Effector memory CD4-positive, alpha-beta T cell (primary cell): ENCODE measurements around the gene AURKB.
"Not testable (repeated sequence)": the region's sequence is repeated elsewhere in the genome, so short reads cannot be mapped to it uniquely, and the experiment has no call there.

ENCODE experiments used
- DNase-seq, 3 donors: peaks; one replicate each; pipeline ENCODE4 v3.0.0-alpha.2; 2020
- H3K27ac ChIP-seq: 2 replicates; pipeline ENCODE4 v1.7.0; 2013; ENCODE audit warnings: mild to moderate bottlenecking, low read length, moderate library complexity; ENCODE audit not compliant: insufficient read depth, poor library complexity, severe bottlenecking
- H3K27me3 ChIP-seq: replicated peaks from 2 replicates; pipeline ENCODE4 v1.7.0; 2013; ENCODE audit warnings: mild to moderate bottlenecking, low read length; ENCODE audit not compliant: insufficient read depth, control insufficient read depth, poor library complexity, severe bottlenecking
- H3K36me3 ChIP-seq: 2 replicates; pipeline ENCODE4 v1.7.0; 2013; ENCODE audit warnings: mild to moderate bottlenecking, low read length, moderate library complexity; ENCODE audit not compliant: control insufficient read depth, insufficient read depth
- H3K4me1 ChIP-seq: 2 replicates; pipeline ENCODE4 v1.7.0; 2013; ENCODE audit warnings: low read length, mild to moderate bottlenecking; ENCODE audit not compliant: control insufficient read depth, insufficient read depth, poor library complexity, severe bottlenecking
- H3K4me3 ChIP-seq: 2 replicates; pipeline ENCODE4 v1.7.0; 2013; ENCODE audit warnings: low read length, low read depth, mild to moderate bottlenecking; ENCODE audit not compliant: insufficient read depth, poor library complexity, severe bottlenecking
- H3K9me3 ChIP-seq: 2 replicates; pipeline ENCODE4 v1.7.0; 2013; ENCODE audit warnings: mild to moderate bottlenecking, low read length, moderate library complexity; ENCODE audit not compliant: control insufficient read depth

AURKB gene

DNA sequence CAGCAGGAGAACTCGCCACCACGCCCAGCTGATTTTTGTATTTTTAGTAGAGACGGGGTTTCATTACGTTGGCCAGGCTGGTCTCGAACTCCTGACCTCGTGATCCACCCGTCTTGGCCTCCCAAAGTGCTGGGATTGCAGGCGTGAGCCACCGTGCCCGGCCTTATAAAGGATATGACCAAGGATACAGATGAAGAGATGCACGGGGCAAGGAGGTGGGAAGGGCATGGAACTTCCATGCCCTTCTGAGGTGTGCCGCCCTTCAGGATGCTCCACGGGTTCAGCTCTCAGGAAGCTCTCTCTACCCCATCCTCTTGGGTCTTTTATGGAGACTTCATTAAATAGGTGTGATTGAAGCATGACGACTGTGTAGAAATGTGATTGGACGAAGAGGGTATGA is 3.6 kb upstream of the AURKB start:
- not testable (repeated sequence) for H3K27me3 ChIP-seq, DNase-seq, H3K9me3 ChIP-seq, H3K4me1 ChIP-seq, H3K36me3 ChIP-seq, H3K27ac ChIP-seq, H3K4me3 ChIP-seq

- Histone ChIP-seq H3K36me3 (no peaks in the 10 kb centered on the region), H3K27me3 (no peaks in the 10 kb centered on the region), H3K27ac (no peak overlapping the region), H3K9me3 (no peaks in the 10 kb centered on the region), H3K4me3 (no peak overlapping the region), H3K4me1 (peaks cover 5% of the 10 kb centered on the region)
- no peak for DNase-seq
Observed at GRCh38 chr17:8212312-8213180, 2.2 kb upstream of the AURKB start.

- Histone ChIP-seq H3K27me3 (no peaks in the 10 kb centered on the region), H3K4me1 (peaks cover 5% of the 10 kb centered on the region), H3K4me3 (peak overlapping the region; percentile 52), H3K36me3 (no peaks in the 10 kb centered on the region), H3K27ac (peak overlapping the region; percentile 60), H3K9me3 (no peaks in the 10 kb centered on the region)
- DNase-seq: no peak
Observed at GRCh38 chr17:8210761-8211458, 535 bp upstream of the AURKB start.

DNA sequence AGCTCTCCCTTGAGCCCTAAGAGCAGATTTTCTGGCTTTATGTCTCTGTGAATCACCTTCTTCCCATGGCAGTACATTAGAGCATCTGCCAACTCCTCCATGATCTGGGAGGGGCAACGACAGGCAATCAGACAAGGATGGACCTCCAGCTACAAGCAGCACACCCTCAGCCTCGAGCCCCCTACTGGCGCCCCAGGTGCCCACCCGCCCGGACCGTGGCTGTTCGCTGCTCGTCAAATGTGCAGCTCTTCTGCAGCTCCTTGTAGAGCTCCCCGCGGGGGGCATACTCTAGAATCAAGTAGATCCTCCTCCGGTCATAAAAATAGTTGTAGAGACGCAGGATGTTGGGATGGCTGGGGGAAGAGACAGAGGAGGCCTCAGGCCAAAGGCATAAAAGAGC is 3.8 kb downstream of the AURKB start:
- Histone ChIP-seq H3K9me3 (no peaks in the 10 kb centered on the region), H3K4me1 (peaks cover 5% of the 10 kb centered on the region), H3K36me3 (no peaks in the 10 kb centered on the region), H3K27ac (no peak overlapping the region), H3K27me3 (no peaks in the 10 kb centered on the region), H3K4me3 (no peak overlapping the region)
- no peak for DNase-seq

DNA sequence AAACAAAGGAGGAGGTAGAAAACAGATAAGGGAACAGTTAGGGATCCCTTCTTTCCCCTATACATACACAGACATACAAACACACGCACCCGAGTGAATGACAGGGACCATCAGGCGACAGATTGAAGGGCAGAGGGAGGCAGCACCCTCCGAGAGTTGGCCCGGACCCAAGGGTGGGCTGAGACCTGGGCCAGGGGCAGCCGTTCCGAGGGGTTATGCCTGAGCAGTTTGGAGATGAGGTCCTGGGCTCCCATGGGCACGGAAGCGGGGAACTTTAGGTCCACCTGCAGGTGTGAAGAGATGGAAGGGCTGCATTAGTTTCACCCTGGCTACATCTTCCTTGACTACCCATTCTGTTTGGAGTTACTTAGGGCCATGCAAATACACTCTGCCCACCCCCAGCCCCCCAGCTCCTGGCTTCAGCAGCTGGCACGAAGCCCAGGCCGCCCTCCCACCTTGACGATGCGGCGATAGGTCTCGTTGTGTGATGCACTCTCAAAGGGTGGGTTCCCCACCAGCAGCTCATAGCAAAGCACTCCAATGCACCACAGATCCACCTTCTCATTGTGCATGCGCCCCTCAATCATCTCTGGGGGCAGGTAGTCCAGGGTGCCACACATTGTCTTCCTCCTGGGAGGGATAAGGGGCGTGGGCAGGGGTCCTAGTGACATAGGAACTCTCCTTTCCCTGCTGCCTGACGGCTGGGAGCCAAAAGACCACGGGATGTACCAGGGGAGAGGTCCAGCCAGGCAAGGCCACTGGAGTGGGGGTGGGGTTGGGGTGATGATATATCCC is 5.4 kb downstream of the AURKB start:
- Histone ChIP-seq H3K9me3 (no peaks in the 10 kb centered on the region), H3K27ac (no peak overlapping the region), H3K27me3 (no peaks in the 10 kb centered on the region), H3K4me1 (peaks cover 3% of the 10 kb centered on the region), H3K4me3 (no peak overlapping the region), H3K36me3 (no peaks in the 10 kb centered on the region)
- DNase-seq: no peak

DNA sequence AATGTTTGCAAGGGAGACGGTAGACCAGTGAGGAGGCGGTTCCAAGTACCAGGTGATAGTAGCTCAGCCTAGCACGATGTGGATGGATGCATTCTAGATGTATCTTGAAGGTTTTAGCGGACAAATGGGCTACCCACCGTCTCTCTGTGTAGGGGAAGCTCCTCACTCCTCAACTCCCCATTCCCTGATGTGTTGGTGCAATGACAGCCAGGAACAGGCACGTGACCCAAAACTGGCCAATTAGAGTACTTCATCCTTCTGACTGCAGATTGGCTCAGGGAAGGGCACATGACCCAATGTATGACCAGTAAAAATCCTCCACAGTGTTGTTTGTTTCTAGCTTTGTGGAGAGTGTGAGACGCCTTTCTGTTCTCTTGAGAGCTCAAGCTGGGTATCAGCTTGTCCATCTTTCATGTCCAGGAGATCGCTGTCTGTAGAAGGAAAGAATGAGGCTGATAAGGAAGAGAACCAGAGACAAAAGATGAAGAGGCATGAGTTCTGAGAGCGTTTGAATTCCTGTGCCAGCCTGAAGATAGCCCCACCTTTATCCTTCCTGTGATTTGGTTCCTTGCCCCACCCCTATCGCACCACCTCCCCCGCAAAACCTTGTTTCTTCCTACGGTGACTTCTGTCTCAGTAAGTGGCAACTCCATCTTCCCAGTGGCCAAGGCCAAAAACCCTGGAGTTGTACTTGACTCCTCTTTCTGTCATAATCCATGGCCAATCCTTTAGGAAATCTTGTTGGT is 18.1 kb downstream of the AURKB start:
- Histone ChIP-seq H3K27ac (peak overlapping the region; percentile 38), H3K4me3 (peak overlapping the region; percentile 2), H3K27me3 (no peaks in the 10 kb centered on the region), H3K4me1 (peaks cover 34% of the 10 kb centered on the region), H3K36me3 (no peaks in the 10 kb centered on the region), H3K9me3 (no peaks in the 10 kb centered on the region)
- DNase-seq: peak in 2 of 3 donors; percentile 25 to 55

DNA sequence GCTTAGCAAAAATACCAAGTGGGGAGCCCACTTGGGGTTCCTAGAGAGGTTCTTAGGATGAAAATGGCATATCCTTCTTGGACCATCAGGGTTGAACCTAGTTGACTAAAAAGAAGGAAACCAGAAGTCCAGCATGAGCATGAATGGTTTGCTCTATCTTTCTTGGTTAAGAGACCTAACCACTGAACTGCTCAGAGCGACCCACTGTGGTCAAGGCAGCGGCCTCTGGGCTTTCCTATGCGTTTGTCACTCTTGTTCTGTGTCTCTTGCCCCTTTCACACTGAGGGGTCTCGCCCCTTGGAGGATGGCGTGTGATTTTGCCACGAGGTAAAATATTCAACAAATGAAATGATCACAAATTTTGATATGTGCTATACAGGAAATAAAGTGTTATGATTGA is 19.9 kb downstream of the AURKB start:
- H3K4me3 ChIP-seq: peak overlapping the region; percentile 23
- H3K4me1 ChIP-seq: peaks cover 34% of the 10 kb centered on the region
- H3K27ac ChIP-seq: no peak overlapping the region
- H3K27me3 ChIP-seq: no peaks in the 10 kb centered on the region
- DNase-seq: no peak
- no peaks in the 10 kb centered on the region for H3K36me3 ChIP-seq
- no peaks in the 10 kb centered on the region for H3K9me3 ChIP-seq

- H3K9me3 ChIP-seq: no peaks in the 10 kb centered on the region
- H3K36me3 ChIP-seq: no peaks in the 10 kb centered on the region
- H3K4me1 ChIP-seq: peaks cover 34% of the 10 kb centered on the region
Observed at GRCh38 chr17:8189711-8190477, 20.5 kb downstream of the AURKB start, which contains the start of gene BORCS6. TSS of gene BORCS6 (minus strand) at chr17:8190180. CDS start at chr17:8190140, 40 bp downstream.

More at GRCh38 chr17:8189711-8190477, 20.5 kb downstream of the AURKB start, which contains the start of gene BORCS6:
- Histone ChIP-seq H3K27ac (peak within 1 kb of the TSS; percentile 87), H3K4me3 (peak within 1 kb of the TSS; percentile 75), H3K27me3 (no peaks in the 10 kb centered on the region)
- DNase-seq: peak; percentile 93 to 96 (median 94)
